ENCODE data around the gene CCT6A. TPM values are rescaled to one million over a fixed set of nuclear protein-coding genes. Genes with fewer than 3 reads are reported as not detected.
A peak's percentile ranks its signal among the peaks of the same experiment; 100 is the strongest.
"Not testable (repeated sequence)": the region's sequence is repeated elsewhere in the genome, so short reads cannot be mapped to it uniquely, and the experiment has no call there.

CCT6A gene
- polyA plus RNA-seq, 1 experiment = 110 TPM

DNA sequence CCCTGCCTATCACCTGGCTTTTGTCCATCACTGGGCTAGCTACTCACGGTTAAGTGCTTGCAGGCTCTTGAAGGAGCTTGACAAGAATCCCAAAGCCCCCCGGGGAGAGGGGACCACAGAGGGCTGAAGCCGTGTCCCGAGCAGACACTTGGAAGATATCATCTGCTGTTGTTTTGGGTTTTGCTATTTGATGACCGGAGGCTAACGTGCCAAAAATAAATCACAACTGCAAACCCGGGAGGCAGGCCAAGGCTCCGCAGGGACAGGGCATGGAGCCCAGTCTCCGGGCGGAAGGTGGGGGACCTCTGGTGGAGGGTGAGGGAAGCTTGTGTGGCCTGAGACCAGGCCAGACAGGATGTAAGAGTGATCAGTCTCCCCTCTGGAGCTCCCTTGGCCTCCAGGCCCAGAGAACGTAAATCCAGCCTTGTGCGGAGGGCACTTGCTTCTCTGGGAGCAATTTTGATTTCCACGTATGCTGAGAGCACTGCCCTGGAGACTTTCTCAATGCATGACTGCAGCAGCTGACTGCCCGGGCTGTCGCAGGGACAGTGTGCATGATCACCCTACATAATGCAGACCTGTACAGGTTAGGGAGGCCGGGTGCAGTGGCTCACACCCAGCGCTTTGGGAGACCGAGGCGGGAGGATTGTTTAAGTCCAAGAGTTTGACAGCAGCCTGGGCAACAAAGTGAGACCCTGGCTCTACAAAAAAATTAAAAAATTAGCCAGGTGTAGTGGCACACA lies 41.4 kb downstream of the CCT6A start, which contains the start of gene PHKG1:
TSS of gene PHKG1 (minus strand) at position 164 of the 743 bp plus-strand sequence. CDS start 4,011 bp downstream, outside the sequence.
- ChIA-PET CTCF (interaction anchor here (0.7 to 3.3 kb wide), 17 partner anchors 8 to 451 kb away, joined by 3 to 24 read pairs (median 3); partner anchors contain the start of genes CCT6A and PSPH), POLR2A (interaction anchor here (0.5 to 0.9 kb wide), 3 partner anchors 12 to 42 kb away, joined by 3 to 4 read pairs (median 4); partner anchors contain the start of genes CCT6A, CHCHD2 and PSPH)
- H3K36me3 ChIP-seq (ENCODE audit: control insufficient read depth, insufficient read depth, low read length) = no peaks in the 10 kb centered on the region
- H3K27me3 ChIP-seq (ENCODE audit: control insufficient read depth, insufficient read depth, low read length) = no peaks in the 10 kb centered on the region
- no peak within 1 kb of the TSS for H3K4me3 ChIP-seq (ENCODE audit: low read depth, low read length)
- TF ChIP-seq, protein P1, sequence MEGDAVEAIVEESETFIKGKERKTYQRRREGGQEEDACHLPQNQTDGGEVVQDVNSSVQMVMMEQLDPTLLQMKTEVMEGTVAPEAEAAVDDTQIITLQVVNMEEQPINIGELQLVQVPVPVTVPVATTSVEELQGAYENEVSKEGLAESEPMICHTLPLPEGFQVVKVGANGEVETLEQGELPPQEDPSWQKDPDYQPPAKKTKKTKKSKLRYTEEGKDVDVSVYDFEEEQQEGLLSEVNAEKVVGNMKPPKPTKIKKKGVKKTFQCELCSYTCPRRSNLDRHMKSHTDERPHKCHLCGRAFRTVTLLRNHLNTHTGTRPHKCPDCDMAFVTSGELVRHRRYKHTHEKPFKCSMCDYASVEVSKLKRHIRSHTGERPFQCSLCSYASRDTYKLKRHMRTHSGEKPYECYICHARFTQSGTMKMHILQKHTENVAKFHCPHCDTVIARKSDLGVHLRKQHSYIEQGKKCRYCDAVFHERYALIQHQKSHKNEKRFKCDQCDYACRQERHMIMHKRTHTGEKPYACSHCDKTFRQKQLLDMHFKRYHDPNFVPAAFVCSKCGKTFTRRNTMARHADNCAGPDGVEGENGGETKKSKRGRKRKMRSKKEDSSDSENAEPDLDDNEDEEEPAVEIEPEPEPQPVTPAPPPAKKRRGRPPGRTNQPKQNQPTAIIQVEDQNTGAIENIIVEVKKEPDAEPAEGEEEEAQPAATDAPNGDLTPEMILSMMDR (IDR thresholded peaks at IDR 0.05; ENCODE audit: insufficient read depth, low read depth, low read length) = peak; percentile 85
- peak; percentile 67 for DNase-seq (ENCODE audit: low read depth)

DNA sequence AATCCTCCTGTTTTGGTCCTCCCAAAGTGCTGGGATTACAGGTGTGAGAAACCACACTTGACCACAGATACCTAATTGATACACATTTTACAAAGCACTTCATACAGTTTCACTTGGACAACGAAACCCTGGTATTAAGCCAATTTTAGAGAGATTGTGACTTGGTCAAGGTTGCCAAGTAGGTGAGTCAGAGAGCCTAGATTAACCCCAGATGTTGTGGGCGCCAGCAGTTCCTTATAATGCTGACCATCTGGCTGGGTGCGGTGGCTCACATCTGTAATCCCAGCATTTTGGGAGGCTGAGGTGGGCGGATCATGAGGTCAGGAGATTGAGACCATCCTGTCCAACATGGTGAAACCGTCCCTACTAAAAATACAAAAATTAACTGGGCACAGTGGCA lies 46.1 kb downstream of the CCT6A start:
- H3K27me3 ChIP-seq (ENCODE audit: control insufficient read depth, insufficient read depth, low read length) = no peaks in the 10 kb centered on the region
- H3K36me3 ChIP-seq (ENCODE audit: control insufficient read depth, insufficient read depth, low read length) = peaks cover 16% of the 10 kb centered on the region
- POLR2A ChIA-PET = no interaction called here
- H3K4me3 ChIP-seq (ENCODE audit: low read depth, low read length) = no peak overlapping the region
- TF ChIP-seq, protein P1 (IDR thresholded peaks at IDR 0.05; ENCODE audit: insufficient read depth, low read depth, low read length) = no peak
- CTCF ChIA-PET = interaction anchor here (1.1 kb wide), 1 partner anchor 18 kb away, joined by 4 read pairs; no protein-coding TSS in a partner anchor
- DNase-seq (ENCODE audit: low read depth) = peak; percentile 81

DNA sequence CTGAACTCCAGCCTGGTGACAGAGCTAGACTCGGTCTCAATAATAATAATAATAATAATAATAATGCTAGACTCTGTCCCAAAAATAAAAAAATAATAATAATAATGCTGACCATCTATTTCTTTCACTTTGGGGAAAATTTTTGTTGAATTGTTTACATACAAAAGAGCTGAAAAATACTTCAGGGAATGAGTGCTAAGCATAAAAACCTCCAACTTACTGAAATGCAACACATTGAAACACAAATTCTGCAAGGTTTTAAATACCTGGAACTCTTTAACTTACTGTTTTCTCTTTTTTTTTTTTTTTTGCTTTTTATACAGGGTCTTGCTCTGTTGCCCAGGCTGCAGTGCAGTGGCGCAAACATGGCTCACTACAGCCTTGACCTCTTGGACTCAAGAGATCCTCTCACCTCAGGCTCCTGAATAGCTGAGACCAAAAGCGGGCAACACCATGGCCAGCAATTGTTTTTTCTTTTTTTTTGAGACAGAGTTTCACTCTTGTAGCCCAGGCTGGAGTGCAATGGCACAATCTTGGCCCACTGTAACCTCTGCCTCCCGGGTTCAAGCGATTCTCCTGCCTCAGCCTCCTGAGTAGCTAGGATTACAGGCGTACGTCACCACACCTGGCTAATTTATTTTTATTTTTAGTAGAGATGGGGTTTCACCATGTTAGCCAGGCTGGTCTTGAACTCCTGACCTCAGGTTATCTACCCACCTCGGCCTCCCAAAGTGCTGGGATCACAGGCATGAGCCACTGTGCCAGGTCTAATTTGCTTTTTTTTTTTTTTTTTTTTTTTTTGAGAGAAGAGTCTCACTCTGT lies 46.8 kb downstream of the CCT6A start:
- CTCF ChIA-PET = interaction anchor here (1.1 kb wide), 1 partner anchor 19 kb away, joined by 4 read pairs; no protein-coding TSS in a partner anchor
- peaks cover 16% of the 10 kb centered on the region for H3K36me3 ChIP-seq (ENCODE audit: control insufficient read depth, insufficient read depth, low read length)
- H3K27me3 ChIP-seq (ENCODE audit: control insufficient read depth, insufficient read depth, low read length); POLR2A ChIA-PET; H3K4me3 ChIP-seq (ENCODE audit: low read depth, low read length); DNase-seq (ENCODE audit: low read depth): not testable (repeated sequence)

DNA sequence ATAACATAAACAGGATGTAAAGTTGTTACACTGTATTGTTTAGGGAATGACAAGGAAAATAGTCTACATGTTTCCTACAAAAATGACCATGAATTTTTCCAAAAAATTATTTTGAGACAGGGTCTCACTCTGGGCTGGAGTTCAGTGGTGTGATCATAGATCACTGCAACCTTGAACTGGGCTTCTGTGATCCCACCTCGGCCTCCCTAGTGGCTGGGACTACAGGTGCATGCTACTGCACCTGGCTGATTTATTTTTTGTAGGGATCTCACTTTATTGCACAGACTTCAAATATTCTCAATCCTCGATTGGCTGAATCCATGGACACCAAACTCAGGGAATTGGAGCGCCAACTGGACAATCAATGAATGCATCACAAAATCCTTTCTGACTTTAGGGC lies 48.1 kb downstream of the CCT6A start:
- DNase-seq (ENCODE audit: low read depth) = no peak
- Histone ChIP-seq H3K36me3 (ENCODE audit: control insufficient read depth, insufficient read depth, low read length) (peaks cover 21% of the 10 kb centered on the region), H3K4me3 (ENCODE audit: low read depth, low read length) (no peak overlapping the region), H3K27me3 (ENCODE audit: control insufficient read depth, insufficient read depth, low read length) (no peaks in the 10 kb centered on the region)
- ChIA-PET POLR2A (no interaction called here), CTCF (interaction anchor here (1.3 kb wide), 1 partner anchor 10 kb away, joined by 3 read pairs; no protein-coding TSS in a partner anchor)
- TF ChIP-seq, protein P1 (IDR thresholded peaks at IDR 0.05; ENCODE audit: insufficient read depth, low read depth, low read length) = no peak

DNA sequence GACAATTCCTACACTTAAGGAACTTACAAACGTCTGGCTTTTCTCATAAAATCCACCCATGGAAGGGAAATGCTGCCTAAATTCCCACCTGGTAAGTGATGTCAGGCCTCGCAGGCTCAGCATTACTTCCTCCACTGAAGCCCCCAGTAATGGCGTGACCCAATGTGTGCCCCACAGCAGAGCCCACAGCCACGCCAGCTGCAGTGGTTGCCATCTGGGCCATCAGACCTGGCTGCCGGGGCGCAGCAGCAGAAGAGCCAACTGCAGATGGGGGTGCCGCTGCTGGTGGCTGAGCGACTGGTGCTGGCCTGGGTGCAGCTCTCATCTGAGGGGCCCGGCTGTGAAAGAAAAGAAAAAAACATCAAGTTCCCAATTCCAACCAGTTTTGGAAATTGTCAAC lies 52.6 kb downstream of the CCT6A start:
- H3K4me3 ChIP-seq (ENCODE audit: low read depth, low read length); H3K27me3 ChIP-seq (ENCODE audit: control insufficient read depth, insufficient read depth, low read length); POLR2A ChIA-PET; DNase-seq (ENCODE audit: low read depth): not testable (repeated sequence)
- CTCF ChIA-PET = interaction anchor here (1.5 kb wide), 1 partner anchor 30 kb away, joined by 4 read pairs; no protein-coding TSS in a partner anchor
- peaks cover 21% of the 10 kb centered on the region for H3K36me3 ChIP-seq (ENCODE audit: control insufficient read depth, insufficient read depth, low read length)

DNA sequence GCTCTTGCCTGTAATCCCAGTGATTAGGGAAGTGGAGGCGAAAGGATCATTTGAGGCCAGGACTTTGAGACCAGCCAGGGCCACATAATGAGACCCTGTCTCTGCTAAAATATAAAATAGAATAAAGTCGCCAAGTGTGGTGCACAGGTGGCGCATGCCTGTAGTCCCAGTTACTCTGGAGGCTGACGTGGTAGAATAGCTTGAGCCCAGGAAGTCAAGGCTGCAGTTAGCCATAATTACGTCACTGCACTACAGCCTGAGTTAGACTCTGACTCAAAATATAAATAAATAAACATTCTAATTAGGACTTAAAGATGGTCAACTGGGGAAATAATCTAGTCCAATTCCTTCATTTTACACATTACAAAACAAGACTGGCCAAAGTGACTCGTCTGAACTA lies 53.9 kb downstream of the CCT6A start:
- Histone ChIP-seq H3K36me3 (ENCODE audit: control insufficient read depth, insufficient read depth, low read length) (peaks cover 14% of the 10 kb centered on the region), H3K4me3 (ENCODE audit: low read depth, low read length) (peak overlapping the region; percentile 63), H3K27me3 (ENCODE audit: control insufficient read depth, insufficient read depth, low read length) (no peaks in the 10 kb centered on the region)
- POLR2A ChIA-PET = interaction anchor here (0.7 kb wide), 1 partner anchor 13 kb away, joined by 4 read pairs; the partner anchor contains the start of gene PHKG1
- TF ChIP-seq, protein P1 (IDR thresholded peaks at IDR 0.05; ENCODE audit: insufficient read depth, low read depth, low read length) = no peak
- DNase-seq (ENCODE audit: low read depth) = peak; percentile 34
- CTCF ChIA-PET = no interaction called here
